Measurements from ENCODE around the gene HS6ST2. TPM values are rescaled to one million over a fixed set of nuclear protein-coding genes. Genes with fewer than 3 reads are reported as not detected.

HS6ST2 gene
- total RNA-seq, 4 donors from 2014 or later: under 0.01 to 0.66 (median 0.46) TPM

GRCh38 chrX:132622130-132622529 is 336.3 kb downstream of the HS6ST2 start:
- no peaks in the 10 kb centered on the region for H3K9me3 ChIP-seq
- H3K27ac ChIP-seq: no peak overlapping the region
- DNase-seq (ENCODE audit: low spot score in 2 of 2): no peak
- peaks cover 0 to 51% of the 10 kb centered on the region in 2 donors for H3K27me3 ChIP-seq
- TF ChIP-seq POLR2A (IDR thresholded peaks at IDR 0.05): no peak
- no peak for TF ChIP-seq CTCF (IDR thresholded peaks at IDR 0.05)
- TF ChIP-seq EP300 (IDR thresholded peaks at IDR 0.05): no peak
- H3K4me1 ChIP-seq: no peaks in the 10 kb centered on the region
- no peak overlapping the region for H3K4me3 ChIP-seq
- 27 to 53% methylated on average over 1 to 4 of the region's 4 CpGs for WGBS, 2 donors
- no peaks in the 10 kb centered on the region for H3K36me3 ChIP-seq

GRCh38 chrX:132618810-132619209 is 339.6 kb downstream of the HS6ST2 start:
- no peak for DNase-seq (ENCODE audit: low spot score in 2 of 2)
- H3K36me3 ChIP-seq: no peaks in the 10 kb centered on the region
- no peaks in the 10 kb centered on the region for H3K9me3 ChIP-seq
- 58 to 88% methylated on average over 3 of the region's 3 CpGs for WGBS, 2 donors
- H3K27ac ChIP-seq: no peak overlapping the region
- no peak overlapping the region for H3K4me3 ChIP-seq
- TF ChIP-seq POLR2A (IDR thresholded peaks at IDR 0.05) (no peak), EP300 (IDR thresholded peaks at IDR 0.05) (no peak), CTCF (IDR thresholded peaks at IDR 0.05) (no peak)
- H3K27me3 ChIP-seq: peaks cover 0 to 33% of the 10 kb centered on the region in 2 donors
- no peaks in the 10 kb centered on the region for H3K4me1 ChIP-seq

GRCh38 chrX:132615391-132616131 is 342.9 kb downstream of the HS6ST2 start:
- TF ChIP-seq POLR2A (IDR thresholded peaks at IDR 0.05) (no peak), CTCF (IDR thresholded peaks at IDR 0.05) (peak; percentile 22 to 44 (median 24)), EP300 (IDR thresholded peaks at IDR 0.05) (no peak)
- Histone ChIP-seq H3K4me1 (no peaks in the 10 kb centered on the region), H3K36me3 (no peaks in the 10 kb centered on the region), H3K4me3 (no peak overlapping the region), H3K27ac (no peak overlapping the region), H3K27me3 (peaks cover 0 to 24% of the 10 kb centered on the region in 2 donors), H3K9me3 (no peaks in the 10 kb centered on the region)
- WGBS, 2 donors: 13 to 15% methylated on average over 4 of the region's 4 CpGs
- DNase-seq (ENCODE audit: low spot score in 2 of 2): peak in 1 of 2 donors; percentile 44

- no peak overlapping the region for H3K27ac ChIP-seq
- no peaks in the 10 kb centered on the region for H3K36me3 ChIP-seq
- TF ChIP-seq POLR2A (IDR thresholded peaks at IDR 0.05) (no peak), EP300 (IDR thresholded peaks at IDR 0.05) (no peak), CTCF (IDR thresholded peaks at IDR 0.05) (peak in 1 of 5 experiments; percentile 23)
- no peaks in the 10 kb centered on the region for H3K9me3 ChIP-seq
- no peak overlapping the region for H3K4me3 ChIP-seq
- H3K27me3 ChIP-seq: peaks cover 0 to 16% of the 10 kb centered on the region in 2 donors
- WGBS, 2 donors: 81 to 82% methylated on average over 4 to 6 of the region's 6 CpGs
- no peaks in the 10 kb centered on the region for H3K4me1 ChIP-seq
- DNase-seq (ENCODE audit: low spot score in 2 of 2): no peak
Observed at GRCh38 chrX:132614297-132614696, 344.1 kb downstream of the HS6ST2 start.

- no peaks in the 10 kb centered on the region for H3K4me1 ChIP-seq
- DNase-seq (ENCODE audit: low spot score in 2 of 2): no peak
- no peaks in the 10 kb centered on the region for H3K36me3 ChIP-seq
- H3K9me3 ChIP-seq: no peaks in the 10 kb centered on the region
- H3K27me3 ChIP-seq: peaks cover 0 to 19% of the 10 kb centered on the region in 2 donors
- TF ChIP-seq CTCF (IDR thresholded peaks at IDR 0.05) (no peak), EP300 (IDR thresholded peaks at IDR 0.05) (no peak), POLR2A (IDR thresholded peaks at IDR 0.05) (no peak)
- WGBS, 2 donors: 80 to 82% methylated on average over 5 of the region's 5 CpGs
- H3K27ac ChIP-seq: no peak overlapping the region
- H3K4me3 ChIP-seq: no peak overlapping the region
Observed at GRCh38 chrX:132613801-132614200, 344.6 kb downstream of the HS6ST2 start.

All from tibial nerve (tissue), 4 donors.